Measurements from ENCODE around the gene PEAK1.

DNA sequence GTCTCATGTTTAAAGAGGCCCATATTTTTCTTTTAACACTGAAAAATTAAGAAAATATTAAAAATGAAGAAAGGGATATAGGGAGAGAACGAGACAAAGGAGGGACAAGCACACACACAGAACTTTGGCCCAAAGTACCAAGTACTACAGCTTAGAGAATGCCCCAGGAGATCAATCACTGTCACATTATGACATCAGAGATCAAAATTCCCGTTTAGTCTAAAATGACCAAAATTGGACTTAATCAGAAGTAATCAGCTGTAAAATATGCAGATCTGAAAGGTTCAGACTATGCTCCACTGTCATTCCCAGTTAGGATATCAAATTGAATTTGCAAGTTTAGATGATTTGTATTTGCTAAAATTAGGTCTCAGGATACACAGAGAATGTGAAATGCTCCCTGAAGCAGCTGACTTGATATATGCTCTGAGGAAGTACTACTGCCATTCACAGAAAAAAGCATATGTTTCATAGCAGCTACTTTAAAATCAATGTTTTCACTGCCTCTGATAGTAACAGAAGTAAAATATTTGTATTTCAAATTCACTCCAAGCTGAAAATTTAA, 123.0 kb downstream of the PEAK1 start:
- TF ChIP-seq, protein P1, sequence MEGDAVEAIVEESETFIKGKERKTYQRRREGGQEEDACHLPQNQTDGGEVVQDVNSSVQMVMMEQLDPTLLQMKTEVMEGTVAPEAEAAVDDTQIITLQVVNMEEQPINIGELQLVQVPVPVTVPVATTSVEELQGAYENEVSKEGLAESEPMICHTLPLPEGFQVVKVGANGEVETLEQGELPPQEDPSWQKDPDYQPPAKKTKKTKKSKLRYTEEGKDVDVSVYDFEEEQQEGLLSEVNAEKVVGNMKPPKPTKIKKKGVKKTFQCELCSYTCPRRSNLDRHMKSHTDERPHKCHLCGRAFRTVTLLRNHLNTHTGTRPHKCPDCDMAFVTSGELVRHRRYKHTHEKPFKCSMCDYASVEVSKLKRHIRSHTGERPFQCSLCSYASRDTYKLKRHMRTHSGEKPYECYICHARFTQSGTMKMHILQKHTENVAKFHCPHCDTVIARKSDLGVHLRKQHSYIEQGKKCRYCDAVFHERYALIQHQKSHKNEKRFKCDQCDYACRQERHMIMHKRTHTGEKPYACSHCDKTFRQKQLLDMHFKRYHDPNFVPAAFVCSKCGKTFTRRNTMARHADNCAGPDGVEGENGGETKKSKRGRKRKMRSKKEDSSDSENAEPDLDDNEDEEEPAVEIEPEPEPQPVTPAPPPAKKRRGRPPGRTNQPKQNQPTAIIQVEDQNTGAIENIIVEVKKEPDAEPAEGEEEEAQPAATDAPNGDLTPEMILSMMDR (IDR thresholded peaks at IDR 0.05), result no peak
- TF ChIP-seq POLR2A (IDR thresholded peaks at IDR 0.05) (no peak), EP300 (IDR thresholded peaks at IDR 0.05) (no peak)
